Measurements from ENCODE around the gene FBXO47.

FBXO47 gene

GRCh38 chr17:38920374-38921291, 46.6 kb downstream of the FBXO47 start:
- no peaks in the 10 kb centered on the region for H4K20me1 ChIP-seq (ENCODE audit: insufficient read depth)
- H3K4me1 ChIP-seq (ENCODE audit: low read depth, poor library complexity, severe bottlenecking) = peaks cover 1% of the 10 kb centered on the region
- H2AFZ ChIP-seq (ENCODE audit: low read depth) = no peak overlapping the region
- no peak overlapping the region for H3K4me2 ChIP-seq
- no peaks in the 10 kb centered on the region for H3K36me3 ChIP-seq (ENCODE audit: insufficient read depth)
- no peak overlapping the region for H3K4me3 ChIP-seq (IDR thresholded peaks at IDR 0.05; ENCODE audit: insufficient read depth, low read depth, low read length)
- H3K27ac ChIP-seq = no peak overlapping the region
- H3K27me3 ChIP-seq (ENCODE audit: insufficient read depth, low read depth) = no peaks in the 10 kb centered on the region
- no peaks in the 10 kb centered on the region for H3K79me2 ChIP-seq (ENCODE audit: insufficient read depth, low read depth)
- TF ChIP-seq CTCF (conservative IDR thresholded peaks at IDR 0.05; ENCODE audit: low read depth, low read length) = no peak
- H3K9ac ChIP-seq = no peak overlapping the region

GRCh38 chr17:38919316-38920078, 47.7 kb downstream of the FBXO47 start:
- no peaks in the 10 kb centered on the region for H3K79me2 ChIP-seq (ENCODE audit: insufficient read depth, low read depth)
- no peak overlapping the region for H3K27ac ChIP-seq
- no peaks in the 10 kb centered on the region for H3K36me3 ChIP-seq (ENCODE audit: insufficient read depth)
- H3K27me3 ChIP-seq (ENCODE audit: insufficient read depth, low read depth) = no peaks in the 10 kb centered on the region
- H4K20me1 ChIP-seq (ENCODE audit: insufficient read depth) = no peaks in the 10 kb centered on the region
- H3K9ac ChIP-seq = no peak overlapping the region
- no peak for TF ChIP-seq CTCF (conservative IDR thresholded peaks at IDR 0.05; ENCODE audit: low read depth, low read length)
- no peak overlapping the region for H3K4me3 ChIP-seq (IDR thresholded peaks at IDR 0.05; ENCODE audit: insufficient read depth, low read depth, low read length)
- H3K4me2 ChIP-seq = no peak overlapping the region
- H2AFZ ChIP-seq (ENCODE audit: low read depth) = no peak overlapping the region
- no peaks in the 10 kb centered on the region for H3K4me1 ChIP-seq (ENCODE audit: low read depth, poor library complexity, severe bottlenecking)

- H3K4me2 ChIP-seq = no peak overlapping the region
- H3K79me2 ChIP-seq (ENCODE audit: insufficient read depth, low read depth) = no peaks in the 10 kb centered on the region
- no peak for TF ChIP-seq CTCF (conservative IDR thresholded peaks at IDR 0.05; ENCODE audit: low read depth, low read length)
- H3K27me3 ChIP-seq (ENCODE audit: insufficient read depth, low read depth) = no peaks in the 10 kb centered on the region
- no peaks in the 10 kb centered on the region for H3K4me1 ChIP-seq (ENCODE audit: low read depth, poor library complexity, severe bottlenecking)
- H4K20me1 ChIP-seq (ENCODE audit: insufficient read depth) = no peaks in the 10 kb centered on the region
- H2AFZ ChIP-seq (ENCODE audit: low read depth) = no peak overlapping the region
- no peak overlapping the region for H3K4me3 ChIP-seq (IDR thresholded peaks at IDR 0.05; ENCODE audit: insufficient read depth, low read depth, low read length)
- no peak overlapping the region for H3K9ac ChIP-seq
- no peaks in the 10 kb centered on the region for H3K36me3 ChIP-seq (ENCODE audit: insufficient read depth)
- H3K27ac ChIP-seq = no peak overlapping the region
These were observed 48.3 kb downstream of the FBXO47 start for GRCh38 chr17:38918916-38919315.

GRCh38 chr17:38918129-38918913, 48.9 kb downstream of the FBXO47 start:
- no peak overlapping the region for H3K27ac ChIP-seq
- no peak for TF ChIP-seq CTCF (conservative IDR thresholded peaks at IDR 0.05; ENCODE audit: low read depth, low read length)
- H3K27me3 ChIP-seq (ENCODE audit: insufficient read depth, low read depth) = no peaks in the 10 kb centered on the region
- no peaks in the 10 kb centered on the region for H4K20me1 ChIP-seq (ENCODE audit: insufficient read depth)
- no peak overlapping the region for H3K4me3 ChIP-seq (IDR thresholded peaks at IDR 0.05; ENCODE audit: insufficient read depth, low read depth, low read length)
- H2AFZ ChIP-seq (ENCODE audit: low read depth) = no peak overlapping the region
- no peak overlapping the region for H3K9ac ChIP-seq
- no peaks in the 10 kb centered on the region for H3K36me3 ChIP-seq (ENCODE audit: insufficient read depth)
- H3K4me1 ChIP-seq (ENCODE audit: low read depth, poor library complexity, severe bottlenecking) = no peaks in the 10 kb centered on the region
- no peak overlapping the region for H3K4me2 ChIP-seq
- no peaks in the 10 kb centered on the region for H3K79me2 ChIP-seq (ENCODE audit: insufficient read depth, low read depth)
